GM18907 (cell line): ENCODE measurements around the gene KCNJ10.

ENCODE experiments used
- ATAC-seq: cut with Tn5 transposase; IDR thresholded peaks from one replicate; pipeline ENCODE4 v1.9.1; 2021; ENCODE audit warnings: mild to moderate bottlenecking, moderate library complexity; ENCODE audit not compliant: unreplicated experiment

The KCNJ10 gene

GRCh38 chr1:159970932-159971342 lies 99.0 kb downstream of the KCNJ10 start:
- ATAC-seq, result no peak

- ATAC-seq, result no peak
Observed at GRCh38 chr1:159968901-159969300, 101.1 kb downstream of the KCNJ10 start.

- no peak for ATAC-seq
Observed at GRCh38 chr1:159965263-159965662, 104.7 kb downstream of the KCNJ10 start.

DNA sequence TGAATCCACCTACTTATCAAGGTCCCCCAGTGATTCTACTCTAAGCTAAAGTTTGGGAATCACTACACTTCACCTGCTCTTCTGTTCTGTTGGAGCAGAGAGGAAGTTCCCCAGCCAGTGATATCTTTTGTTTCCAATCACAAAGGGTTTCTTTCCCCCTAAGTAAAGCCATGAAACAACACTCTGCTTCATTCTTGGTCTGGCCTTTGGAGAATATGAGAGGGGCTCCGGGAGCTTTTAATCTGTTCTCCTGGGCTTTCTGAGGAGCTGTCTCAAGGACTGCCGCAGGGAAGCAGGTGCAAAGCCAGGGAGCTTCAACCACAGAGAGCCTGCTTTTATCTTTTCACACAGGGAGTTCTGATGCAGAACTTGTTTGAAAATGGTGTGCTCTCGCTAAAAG lies 105.8 kb downstream of the KCNJ10 start:
- no peak for ATAC-seq

- no peak for ATAC-seq
Observed at GRCh38 chr1:159962176-159962575, 107.8 kb downstream of the KCNJ10 start.

- ATAC-seq, result no peak
Observed at GRCh38 chr1:159961636-159962035, 108.3 kb downstream of the KCNJ10 start.

DNA sequence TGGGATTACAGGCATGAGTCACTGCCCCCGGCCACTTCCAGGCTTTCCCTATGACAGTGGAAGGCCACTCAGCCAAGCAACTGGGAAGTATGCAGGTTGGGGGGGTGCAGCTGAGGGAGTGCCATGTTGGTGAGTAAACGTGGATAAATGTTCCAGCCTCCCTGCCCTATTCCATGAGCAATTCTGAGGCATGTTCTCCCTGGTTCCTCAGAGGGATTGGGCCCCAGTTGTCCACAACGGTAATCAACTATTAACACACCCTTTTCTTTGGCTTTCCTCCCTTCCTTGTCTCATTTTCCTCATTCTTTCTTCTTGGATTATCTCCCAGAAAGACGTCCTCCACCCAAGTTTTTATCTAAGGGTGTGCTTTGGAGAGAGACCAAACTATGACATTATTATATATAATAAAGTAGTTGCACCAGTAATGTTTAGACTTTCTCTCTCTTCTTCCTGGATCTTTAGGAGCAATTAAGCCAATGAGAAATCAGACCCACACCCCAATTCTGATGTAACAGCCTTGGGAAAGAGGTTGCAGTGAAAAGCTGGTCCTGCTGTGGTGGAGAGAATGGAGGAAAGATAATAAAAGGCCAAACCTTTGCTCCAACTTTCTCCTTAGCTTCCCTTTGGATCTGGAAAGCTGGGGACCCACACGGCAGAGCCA lies 109.1 kb downstream of the KCNJ10 start:
- no peak for ATAC-seq

- no peak for ATAC-seq
Observed at GRCh38 chr1:159959451-159959850, 110.5 kb downstream of the KCNJ10 start.

DNA sequence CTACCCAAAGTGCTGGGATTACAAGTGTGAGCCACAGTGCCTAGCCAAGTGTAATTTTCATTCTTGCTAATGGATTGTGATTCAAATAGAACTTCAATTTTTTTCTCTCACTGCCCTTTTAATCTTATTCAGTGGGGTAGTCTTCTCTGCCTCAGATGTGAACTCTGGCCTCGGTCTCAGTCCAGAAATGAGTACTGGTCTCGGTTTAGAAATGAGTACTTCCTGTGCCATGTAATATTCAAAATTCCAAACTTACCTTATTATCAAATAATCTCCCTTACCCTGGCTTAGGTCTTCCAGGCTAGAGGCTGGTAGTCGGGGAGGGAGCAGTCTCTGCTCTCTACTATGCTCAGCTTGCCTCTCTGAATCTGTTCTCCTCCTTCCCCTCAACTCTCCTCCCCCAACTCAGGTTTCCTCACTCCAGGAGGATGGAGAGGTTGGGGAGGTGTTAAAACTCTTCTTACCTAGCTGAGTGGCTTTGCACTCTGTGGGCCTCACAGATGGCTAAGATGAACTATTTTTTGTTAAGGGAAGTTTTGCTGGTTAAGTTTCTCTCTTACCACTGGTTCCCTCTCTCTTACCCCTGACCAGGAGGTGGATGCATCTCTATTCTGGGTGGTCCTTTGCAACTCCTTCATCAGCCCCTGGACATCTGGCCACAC lies 111.1 kb downstream of the KCNJ10 start:
- no peak for ATAC-seq

DNA sequence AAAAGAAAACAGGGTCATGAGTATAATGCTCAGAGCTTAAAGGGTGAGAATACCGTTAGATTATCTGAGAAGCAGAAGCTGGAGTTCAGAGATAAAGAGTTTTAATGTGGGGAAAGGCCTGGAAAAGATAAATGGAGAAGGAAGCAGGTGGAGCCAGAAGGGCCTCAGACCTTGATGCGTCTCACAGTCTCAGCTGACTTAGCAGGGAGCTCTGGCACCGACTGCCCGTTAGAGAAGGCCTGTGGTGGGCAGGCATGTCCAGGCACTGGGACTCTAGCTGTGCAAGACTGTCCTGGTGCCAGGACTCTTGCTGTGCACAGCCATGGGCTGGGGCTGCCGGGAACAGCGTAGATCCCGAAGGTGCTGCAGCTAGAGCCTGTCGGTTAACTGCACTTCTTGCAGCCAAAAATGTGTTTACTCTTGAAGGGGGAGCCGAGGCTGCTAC lies 112.1 kb downstream of the KCNJ10 start:
- ATAC-seq, result no peak

GRCh38 chr1:159955456-159955855 lies 114.5 kb downstream of the KCNJ10 start:
- no peak for ATAC-seq

DNA sequence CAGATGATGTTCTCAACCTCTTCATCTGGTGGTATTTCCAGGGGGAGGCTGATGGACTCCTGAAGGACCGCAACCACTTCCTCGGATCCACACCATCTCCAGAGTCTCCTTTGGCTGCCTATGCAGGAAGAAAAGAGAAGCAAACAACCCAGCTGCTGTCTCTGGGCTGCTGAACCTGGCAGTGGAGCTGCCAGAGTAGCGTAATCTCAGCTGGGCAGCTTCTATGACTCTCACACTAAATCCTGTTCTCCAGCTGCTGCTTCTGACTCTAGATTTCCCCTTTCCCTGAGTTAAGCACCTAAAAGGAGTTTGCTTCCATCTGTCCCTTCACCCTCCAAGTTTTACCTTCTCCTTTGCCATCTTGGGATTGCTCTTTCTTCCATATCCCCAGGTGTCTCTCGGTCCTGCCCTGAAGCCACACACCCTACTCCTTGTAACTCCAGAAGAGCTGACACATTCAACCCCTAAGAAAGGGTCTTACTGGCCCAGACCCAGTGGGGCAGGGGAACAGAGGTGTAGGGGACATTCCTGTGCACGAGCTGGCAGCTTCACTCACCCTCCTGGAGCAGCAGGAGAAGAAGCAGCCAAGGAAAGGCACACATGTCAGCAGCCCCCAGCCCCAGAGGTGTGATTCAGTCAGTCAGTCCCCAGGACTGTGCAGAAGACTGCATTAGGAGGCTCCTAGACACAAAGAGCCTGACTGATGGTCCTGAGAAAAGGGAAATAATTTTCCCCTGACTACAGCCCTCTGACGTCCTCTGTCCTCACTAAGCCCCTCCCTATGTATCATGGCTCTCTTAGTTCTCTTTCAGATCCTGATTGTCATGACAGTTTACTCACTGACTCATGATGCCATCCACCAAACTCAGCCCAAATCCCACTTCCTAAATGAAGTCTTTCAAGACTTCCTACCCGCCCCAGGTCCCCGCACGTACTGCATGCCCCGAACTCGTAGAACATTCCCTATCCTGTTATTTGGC lies 116.1 kb downstream of the KCNJ10 start, which contains the start of gene SLAMF9:
Gene SLAMF9 (minus strand): TSS at position 702 of the 980 bp plus-strand sequence. CDS start 100 bp downstream, at position 602.
- ATAC-seq, result no peak

GRCh38 chr1:159952932-159953331 lies 117.0 kb downstream of the KCNJ10 start:
- no peak for ATAC-seq

DNA sequence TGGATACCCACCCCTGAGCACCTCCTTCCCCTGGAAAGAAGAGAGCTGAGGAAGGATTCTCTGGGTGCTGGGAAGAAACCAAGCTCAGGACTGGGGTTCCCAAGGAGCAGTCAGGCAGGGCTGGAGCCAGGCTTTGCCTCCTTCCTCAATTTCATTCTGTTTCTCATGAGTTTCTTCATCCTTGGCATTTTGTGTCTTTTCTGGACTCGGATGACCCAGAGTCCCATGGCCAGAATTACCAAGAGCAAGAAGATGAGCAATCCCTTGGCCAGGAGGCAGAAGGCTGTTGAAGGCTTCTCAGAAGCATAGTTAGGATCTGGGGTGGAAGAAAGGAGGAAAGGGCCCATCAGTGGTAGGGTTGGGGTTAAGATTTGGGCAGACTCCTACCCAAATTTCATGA lies 118.4 kb downstream of the KCNJ10 start:
- no peak for ATAC-seq

- no peak for ATAC-seq
Observed at GRCh38 chr1:159951016-159951415, 118.9 kb downstream of the KCNJ10 start.

- no peak for ATAC-seq
Observed at GRCh38 chr1:159949981-159950381, 120.0 kb downstream of the KCNJ10 start.

GRCh38 chr1:159949123-159949522 lies 120.8 kb downstream of the KCNJ10 start:
- ATAC-seq, result no peak
